ENCODE measurements around the gene SLC16A6. TPM values are rescaled to one million over a fixed set of nuclear protein-coding genes. Genes with fewer than 3 reads are reported as not detected.
A peak's percentile ranks its signal among the peaks of the same experiment; 100 is the strongest.

Gene SLC16A6
- total RNA-seq, 1 donor from 2014 or later: 3.4 TPM

DNA sequence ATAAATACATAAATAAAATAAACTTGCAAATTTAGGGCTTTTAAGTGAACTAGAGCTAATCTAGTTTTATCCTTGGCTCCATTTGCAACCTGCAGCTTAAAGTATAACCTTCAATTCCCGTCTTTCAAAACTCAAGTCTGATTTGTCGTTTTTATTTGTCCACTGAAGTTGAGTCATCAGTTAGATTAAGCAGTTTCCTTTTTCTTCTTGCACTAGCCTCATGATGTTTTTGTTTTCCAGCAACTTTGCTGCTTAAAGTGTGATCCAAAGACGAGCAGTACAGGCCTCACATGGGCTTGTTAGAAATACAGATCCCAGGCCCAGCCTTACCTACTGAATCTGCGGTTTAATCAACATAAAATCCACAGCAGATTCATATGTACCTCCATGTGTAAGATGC, 14.2 kb upstream of the SLC16A6 start:
- H3K36me3 Mint-ChIP-seq (ENCODE audit: low read depth): peaks cover 15% of the 10 kb centered on the region
- H3K4me3 Mint-ChIP-seq (ENCODE audit: low read depth): no peak overlapping the region
- no peak for DNase-seq (ENCODE audit: low spot score)
- intact Hi-C loops (cut with micrococcal nuclease): no loop called here
- no peak overlapping the region for H3K27ac Mint-ChIP-seq
- no peaks in the 10 kb centered on the region for H3K9me3 Mint-ChIP-seq
- H3K27me3 Mint-ChIP-seq (ENCODE audit: low read depth): no peaks in the 10 kb centered on the region
- peaks cover 14% of the 10 kb centered on the region for H3K4me1 Mint-ChIP-seq (ENCODE audit: low read depth)

DNA sequence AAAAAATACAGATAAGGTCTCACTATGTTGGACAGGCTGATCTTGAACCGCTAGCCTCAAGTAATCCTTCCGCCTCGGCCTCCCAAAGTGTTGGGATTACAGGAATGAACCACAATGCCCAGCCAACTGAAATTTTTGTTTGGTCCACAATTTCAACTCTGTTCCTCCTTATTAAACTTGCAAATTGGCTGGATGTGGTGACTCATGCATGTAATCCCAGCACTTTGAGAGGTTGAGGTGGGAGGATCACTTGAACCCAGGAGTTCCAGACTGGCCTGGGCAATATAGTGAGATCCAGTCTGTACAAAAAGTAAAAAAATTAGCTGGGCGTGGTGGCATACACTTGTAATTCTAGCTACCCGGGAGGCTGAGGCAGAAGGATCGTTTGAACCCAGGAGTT, 13.8 kb upstream of the SLC16A6 start:
- Mint-ChIP-seq H3K9me3 (no peaks in the 10 kb centered on the region), H3K27ac (no peak overlapping the region), H3K27me3 (ENCODE audit: low read depth) (no peaks in the 10 kb centered on the region), H3K4me1 (ENCODE audit: low read depth) (peaks cover 12% of the 10 kb centered on the region), H3K4me3 (ENCODE audit: low read depth) (no peak overlapping the region), H3K36me3 (ENCODE audit: low read depth) (peaks cover 15% of the 10 kb centered on the region)
- no peak for DNase-seq (ENCODE audit: low spot score)
- intact Hi-C loops (cut with micrococcal nuclease): no loop called here

DNA sequence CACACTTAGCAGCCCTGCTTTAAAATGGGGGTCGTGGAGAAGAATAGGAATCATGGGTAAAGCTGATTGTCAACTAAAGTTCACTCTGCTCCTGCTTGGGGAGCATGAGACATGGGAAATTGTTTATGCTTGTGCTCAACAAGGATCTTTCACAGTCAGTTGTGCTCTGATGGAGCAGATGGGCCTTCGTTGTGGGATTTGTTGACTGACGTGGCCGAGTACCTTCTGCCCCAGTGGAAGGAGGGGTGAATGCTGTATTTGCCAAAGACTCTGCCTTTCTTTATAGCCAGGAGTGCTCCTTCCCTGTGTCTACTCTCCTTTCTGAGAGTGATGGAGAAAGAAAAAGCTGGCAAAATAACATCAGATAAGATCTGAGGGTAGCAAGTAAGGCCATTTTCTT, 11.7 kb upstream of the SLC16A6 start:
- H3K27ac Mint-ChIP-seq: no peak overlapping the region
- DNase-seq (ENCODE audit: low spot score): no peak
- peaks cover 18% of the 10 kb centered on the region for H3K4me1 Mint-ChIP-seq (ENCODE audit: low read depth)
- peaks cover 9% of the 10 kb centered on the region for H3K36me3 Mint-ChIP-seq (ENCODE audit: low read depth)
- no peaks in the 10 kb centered on the region for H3K9me3 Mint-ChIP-seq
- H3K4me3 Mint-ChIP-seq (ENCODE audit: low read depth): no peak overlapping the region
- intact Hi-C loops (cut with micrococcal nuclease): no loop called here
- no peaks in the 10 kb centered on the region for H3K27me3 Mint-ChIP-seq (ENCODE audit: low read depth)

DNA sequence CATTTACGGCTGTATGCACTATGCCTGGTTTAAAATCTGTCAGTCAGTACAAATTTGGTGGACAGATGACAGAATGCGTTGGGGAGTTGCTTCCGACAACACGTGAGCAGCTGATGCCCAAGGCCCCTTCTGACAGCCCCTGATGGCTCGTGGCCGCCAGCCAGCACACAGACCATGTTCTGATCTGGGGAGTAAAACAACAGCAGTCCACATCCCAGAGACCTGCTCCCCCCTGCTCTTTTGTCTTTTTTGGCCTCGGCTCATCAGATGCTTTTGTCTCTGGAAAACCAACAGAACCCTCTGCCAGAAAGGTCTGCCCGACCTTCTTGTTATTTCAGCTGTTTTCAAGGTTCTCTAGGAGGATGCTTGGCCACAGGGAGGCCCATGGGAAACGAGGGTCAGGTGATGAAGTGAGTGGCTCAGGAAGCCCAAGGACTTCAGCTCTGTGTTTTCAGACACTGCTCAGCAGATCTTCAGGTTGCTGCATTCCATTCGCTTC, 11.2 kb upstream of the SLC16A6 start:
- no peaks in the 10 kb centered on the region for H3K9me3 Mint-ChIP-seq
- peaks cover 4% of the 10 kb centered on the region for H3K36me3 Mint-ChIP-seq (ENCODE audit: low read depth)
- intact Hi-C loops (cut with micrococcal nuclease): no loop called here
- DNase-seq (ENCODE audit: low spot score): no peak
- no peak overlapping the region for H3K4me3 Mint-ChIP-seq (ENCODE audit: low read depth)
- peaks cover 22% of the 10 kb centered on the region for H3K4me1 Mint-ChIP-seq (ENCODE audit: low read depth)
- no peaks in the 10 kb centered on the region for H3K27me3 Mint-ChIP-seq (ENCODE audit: low read depth)
- H3K27ac Mint-ChIP-seq: no peak overlapping the region

DNA sequence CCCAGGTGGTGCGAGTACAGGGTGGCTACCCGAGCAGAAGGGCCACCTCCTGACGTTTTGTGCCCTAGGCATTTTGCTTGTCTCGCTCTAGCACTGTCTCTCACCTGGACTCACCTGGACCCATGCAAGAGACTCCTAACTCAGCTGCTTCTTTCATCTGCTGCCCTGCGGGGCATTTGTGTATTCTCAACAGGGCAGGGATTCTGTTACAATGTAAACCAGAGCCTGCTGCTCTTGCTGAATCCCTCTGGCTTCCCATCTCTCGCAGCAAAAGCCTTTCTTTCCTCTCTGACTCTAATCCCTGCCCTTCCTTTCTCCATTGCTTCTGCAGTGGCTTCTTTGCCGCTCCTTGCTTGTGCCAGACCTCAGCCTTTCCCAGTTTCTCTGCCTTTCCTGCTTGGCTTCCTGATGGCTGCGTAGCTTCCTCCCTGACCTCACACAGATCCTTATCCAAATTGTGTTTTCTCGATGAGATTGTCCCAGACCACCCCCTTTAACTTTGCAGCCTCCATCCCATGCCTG, 10.6 kb upstream of the SLC16A6 start:
- DNase-seq (ENCODE audit: low spot score): no peak
- Mint-ChIP-seq H3K27ac (no peak overlapping the region), H3K4me3 (ENCODE audit: low read depth) (no peak overlapping the region), H3K9me3 (no peaks in the 10 kb centered on the region), H3K4me1 (ENCODE audit: low read depth) (peaks cover 28% of the 10 kb centered on the region), H3K27me3 (ENCODE audit: low read depth) (no peaks in the 10 kb centered on the region), H3K36me3 (ENCODE audit: low read depth) (no peaks in the 10 kb centered on the region)
- intact Hi-C loops (cut with micrococcal nuclease): no loop called here

DNA sequence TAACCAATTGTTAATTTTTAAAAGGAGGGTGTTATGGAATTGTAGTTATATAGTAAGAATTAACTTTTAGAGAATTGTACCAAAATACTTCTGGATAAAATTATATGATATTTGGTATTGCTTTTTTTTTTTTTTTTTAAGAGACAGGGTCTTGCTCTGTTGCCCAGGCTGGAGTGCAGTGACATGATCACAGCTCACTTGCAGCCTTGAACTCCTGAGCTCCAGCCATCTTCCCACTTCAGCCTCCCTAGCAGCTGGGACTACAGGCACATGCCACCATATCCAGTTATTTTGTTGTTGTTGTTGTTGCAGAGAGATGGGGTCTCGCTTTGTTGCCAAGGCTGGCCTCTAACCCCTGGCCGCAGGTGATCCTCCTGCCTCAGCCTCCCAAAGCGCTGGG, 8.9 kb upstream of the SLC16A6 start:
- Mint-ChIP-seq H3K27me3 (ENCODE audit: low read depth) (no peaks in the 10 kb centered on the region), H3K4me1 (ENCODE audit: low read depth) (peaks cover 37% of the 10 kb centered on the region), H3K36me3 (ENCODE audit: low read depth) (peaks cover 3% of the 10 kb centered on the region), H3K4me3 (ENCODE audit: low read depth) (no peak overlapping the region), H3K9me3 (no peaks in the 10 kb centered on the region), H3K27ac (no peak overlapping the region)
- DNase-seq (ENCODE audit: low spot score): no peak
- intact Hi-C loops (cut with micrococcal nuclease): loop anchor here (10.0 kb wide), 1 partner anchor 165 kb away; no protein-coding TSS in a partner anchor

DNA sequence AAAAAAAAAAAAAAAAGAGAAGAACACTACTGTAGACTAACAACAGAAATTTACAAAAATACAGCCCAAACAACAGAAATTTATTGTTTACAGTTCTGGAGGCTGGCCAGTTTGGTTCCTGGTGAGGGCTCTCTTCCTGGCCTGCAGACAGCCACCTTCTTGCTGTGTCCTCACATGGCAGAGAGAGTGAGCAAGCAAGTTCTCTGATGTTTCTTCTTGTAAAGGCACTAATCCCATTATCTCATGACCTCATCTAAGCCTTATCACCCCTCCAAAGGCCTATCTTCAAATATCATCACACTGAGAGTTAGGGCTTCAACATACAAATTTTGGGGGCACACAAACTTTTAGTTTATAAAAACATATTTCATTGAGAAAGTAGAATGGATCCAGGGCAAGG, 7.7 kb upstream of the SLC16A6 start:
- no peak for DNase-seq (ENCODE audit: low spot score)
- Mint-ChIP-seq H3K27ac (no peak overlapping the region), H3K27me3 (ENCODE audit: low read depth) (no peaks in the 10 kb centered on the region), H3K4me1 (ENCODE audit: low read depth) (peaks cover 43% of the 10 kb centered on the region), H3K4me3 (ENCODE audit: low read depth) (no peak overlapping the region), H3K36me3 (ENCODE audit: low read depth) (peaks cover 6% of the 10 kb centered on the region), H3K9me3 (no peaks in the 10 kb centered on the region)
- intact Hi-C loops (cut with micrococcal nuclease): loop anchor here (10.0 kb wide), 1 partner anchor 166 kb away; no protein-coding TSS in a partner anchor

DNA sequence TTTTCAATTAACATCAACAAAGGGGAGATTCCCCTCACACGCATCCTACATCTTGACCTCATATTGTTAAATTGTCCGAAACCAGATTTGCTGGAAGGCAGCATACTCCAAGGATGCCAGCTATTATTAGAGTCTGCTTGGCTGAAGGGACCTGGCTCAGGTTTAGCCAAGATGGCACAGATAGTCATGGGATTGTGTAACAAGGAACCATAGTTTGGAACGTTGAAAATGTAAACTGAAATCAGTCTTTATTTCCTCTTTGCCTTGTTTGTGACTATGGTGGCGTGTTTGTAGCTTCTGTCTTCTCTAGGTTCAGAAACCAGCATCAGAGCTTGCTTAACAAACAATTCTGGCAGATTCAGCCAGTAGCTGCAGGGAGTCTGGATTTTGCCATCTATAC, 6.3 kb upstream of the SLC16A6 start:
- peaks cover 6% of the 10 kb centered on the region for H3K36me3 Mint-ChIP-seq (ENCODE audit: low read depth)
- no peaks in the 10 kb centered on the region for H3K27me3 Mint-ChIP-seq (ENCODE audit: low read depth)
- intact Hi-C loops (cut with micrococcal nuclease): loop anchor here (2.0 to 10.0 kb wide), 2 partner anchors 14 to 168 kb away; no protein-coding TSS in a partner anchor
- peak overlapping the region; percentile 66 for H3K27ac Mint-ChIP-seq
- peaks cover 53% of the 10 kb centered on the region for H3K4me1 Mint-ChIP-seq (ENCODE audit: low read depth)
- H3K4me3 Mint-ChIP-seq (ENCODE audit: low read depth): peak overlapping the region; percentile 9
- no peak for DNase-seq (ENCODE audit: low spot score)
- H3K9me3 Mint-ChIP-seq: no peaks in the 10 kb centered on the region

DNA sequence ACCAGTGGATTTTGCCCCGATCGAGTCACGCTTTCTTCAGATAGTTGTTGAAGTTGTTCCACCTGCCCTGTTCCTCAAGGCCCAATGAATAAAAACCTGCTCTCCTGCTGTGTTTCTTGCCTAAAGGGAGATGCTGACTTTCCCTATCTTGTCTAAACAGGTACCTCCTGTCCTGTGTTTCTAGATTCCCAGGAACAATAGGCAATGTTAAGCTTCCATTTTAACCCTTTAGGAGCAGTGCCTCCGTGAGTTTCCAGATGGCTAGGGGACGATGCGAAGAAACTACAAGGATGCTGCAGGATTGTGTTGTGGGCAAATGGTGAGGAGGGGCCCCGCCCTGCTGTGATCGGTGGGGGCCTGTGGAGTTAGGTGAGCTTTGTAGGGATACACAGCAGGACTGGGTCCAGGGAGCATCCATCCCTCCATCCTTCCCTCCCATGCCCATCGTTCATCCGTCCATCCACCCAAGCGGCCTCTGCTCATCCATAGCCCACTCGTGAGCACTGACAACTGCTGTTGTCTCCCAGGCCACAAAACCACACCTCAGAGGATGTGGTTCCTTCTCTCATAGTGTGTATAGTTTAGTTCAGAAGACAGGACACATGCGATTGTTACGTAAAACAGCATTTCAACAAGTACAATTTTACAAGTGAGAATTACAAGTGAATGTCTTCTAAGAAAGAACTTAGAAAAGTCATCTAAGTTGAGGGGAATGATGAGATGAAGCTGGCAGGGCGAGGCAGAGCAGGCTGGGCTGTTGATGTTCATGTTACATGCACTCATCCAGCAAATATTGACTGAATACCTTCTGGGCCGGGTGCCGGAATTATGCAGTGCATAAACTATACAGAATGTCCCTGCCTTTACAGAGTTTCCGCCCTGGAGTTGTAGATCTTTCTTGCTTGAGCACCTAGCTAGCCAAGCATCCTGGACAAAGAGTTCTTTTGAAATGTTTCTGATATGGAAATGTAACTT, 5.6 kb upstream of the SLC16A6 start:
- H3K4me3 Mint-ChIP-seq (ENCODE audit: low read depth): peak overlapping the region; percentile 43
- intact Hi-C loops (cut with micrococcal nuclease): loop anchor here (1.0 to 10.0 kb wide), 4 partner anchors 14 to 168 kb away; no protein-coding TSS in a partner anchor
- peak overlapping the region; percentile 66 for H3K27ac Mint-ChIP-seq
- H3K27me3 Mint-ChIP-seq (ENCODE audit: low read depth): no peaks in the 10 kb centered on the region
- H3K9me3 Mint-ChIP-seq: no peaks in the 10 kb centered on the region
- peaks cover 48% of the 10 kb centered on the region for H3K4me1 Mint-ChIP-seq (ENCODE audit: low read depth)
- peak; percentile 69 for DNase-seq (ENCODE audit: low spot score)
- peaks cover 6% of the 10 kb centered on the region for H3K36me3 Mint-ChIP-seq (ENCODE audit: low read depth)

DNA sequence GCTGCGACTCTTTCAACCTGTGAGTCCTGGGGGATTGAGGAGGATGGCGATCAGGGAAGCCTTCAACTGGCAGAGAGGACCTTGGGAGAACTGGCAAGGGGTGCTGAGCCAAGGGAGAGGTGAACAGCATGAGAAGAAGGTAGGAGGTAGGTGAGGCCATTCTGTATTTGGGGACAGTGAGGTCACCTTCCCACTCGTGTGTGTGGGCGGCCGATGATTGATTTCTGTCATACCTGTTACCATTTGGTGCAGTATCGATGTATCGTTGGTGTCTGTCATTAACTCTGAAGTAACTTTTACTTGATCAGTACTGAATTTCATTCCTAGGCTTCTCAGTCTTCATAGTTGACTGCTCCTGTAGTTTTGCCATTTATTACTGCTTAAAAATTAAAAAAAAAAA, 4.2 kb upstream of the SLC16A6 start:
- H3K36me3 Mint-ChIP-seq (ENCODE audit: low read depth): peaks cover 6% of the 10 kb centered on the region
- no peaks in the 10 kb centered on the region for H3K9me3 Mint-ChIP-seq
- no peak for DNase-seq (ENCODE audit: low spot score)
- intact Hi-C loops (cut with micrococcal nuclease): loop anchor here (10.0 kb wide), 1 partner anchor 170 kb away; no protein-coding TSS in a partner anchor
- no peak overlapping the region for H3K4me3 Mint-ChIP-seq (ENCODE audit: low read depth)
- peaks cover 52% of the 10 kb centered on the region for H3K4me1 Mint-ChIP-seq (ENCODE audit: low read depth)
- H3K27ac Mint-ChIP-seq: no peak overlapping the region
- no peaks in the 10 kb centered on the region for H3K27me3 Mint-ChIP-seq (ENCODE audit: low read depth)

DNA sequence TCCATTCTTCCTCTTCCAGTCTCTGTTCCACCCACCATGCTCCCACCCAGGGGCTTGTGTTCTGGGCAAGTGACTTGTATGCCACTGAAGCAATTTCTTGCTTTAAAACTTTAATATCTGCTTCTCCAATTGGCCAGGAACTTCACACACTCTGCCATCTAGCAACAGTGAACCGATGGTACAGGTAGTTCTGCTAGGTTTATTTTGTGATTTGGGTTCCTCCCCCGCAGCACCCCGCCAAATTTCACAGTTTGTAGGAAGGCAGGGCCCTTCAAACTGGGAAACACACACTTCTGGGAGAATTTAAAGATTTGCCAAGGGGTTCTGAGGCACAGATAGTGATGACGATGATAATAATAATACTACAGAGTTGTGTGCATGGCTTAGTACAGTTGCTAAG, 3.7 kb upstream of the SLC16A6 start:
- H3K36me3 Mint-ChIP-seq (ENCODE audit: low read depth): peaks cover 6% of the 10 kb centered on the region
- H3K4me1 Mint-ChIP-seq (ENCODE audit: low read depth): peaks cover 56% of the 10 kb centered on the region
- no peak overlapping the region for H3K4me3 Mint-ChIP-seq (ENCODE audit: low read depth)
- no peak overlapping the region for H3K27ac Mint-ChIP-seq
- H3K9me3 Mint-ChIP-seq: no peaks in the 10 kb centered on the region
- intact Hi-C loops (cut with micrococcal nuclease): loop anchor here (5.0 to 10.0 kb wide), 3 partner anchors 47 to 170 kb away; partner anchors contain the start of gene AMZ2
- DNase-seq (ENCODE audit: low spot score): no peak
- no peaks in the 10 kb centered on the region for H3K27me3 Mint-ChIP-seq (ENCODE audit: low read depth)

DNA sequence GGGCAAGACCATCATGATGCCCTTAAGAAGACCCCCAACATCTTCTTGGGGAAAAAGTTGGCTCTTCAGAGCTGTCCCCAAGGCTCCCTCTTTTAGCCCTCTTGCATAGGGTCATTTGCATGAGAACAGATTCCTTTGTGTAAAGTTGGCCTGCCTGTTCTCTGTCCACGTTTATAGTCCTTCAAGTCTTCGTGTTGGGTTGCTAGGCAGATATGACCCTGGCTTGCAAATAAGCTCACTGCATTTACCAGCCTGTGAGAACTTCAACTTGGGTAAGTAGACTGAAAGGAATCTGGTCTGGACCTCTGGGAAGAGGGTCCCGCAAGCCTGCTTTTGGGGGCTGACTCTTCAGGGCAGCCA, 3.2 kb upstream of the SLC16A6 start:
- no peak overlapping the region for H3K27ac Mint-ChIP-seq
- peaks cover 60% of the 10 kb centered on the region for H3K4me1 Mint-ChIP-seq (ENCODE audit: low read depth)
- intact Hi-C loops (cut with micrococcal nuclease): loop anchor here (5.0 to 10.0 kb wide), 3 partner anchors 47 to 171 kb away; partner anchors contain the start of gene AMZ2
- no peaks in the 10 kb centered on the region for H3K9me3 Mint-ChIP-seq
- H3K27me3 Mint-ChIP-seq (ENCODE audit: low read depth): no peaks in the 10 kb centered on the region
- no peak overlapping the region for H3K4me3 Mint-ChIP-seq (ENCODE audit: low read depth)
- no peak for DNase-seq (ENCODE audit: low spot score)
- H3K36me3 Mint-ChIP-seq (ENCODE audit: low read depth): peaks cover 6% of the 10 kb centered on the region

Data from activated T-helper 2 cell treated with anti-CD3 and anti-CD28 coated beads, Interferon-gamma antibody, Interleukin-2, Interleukin-4, amounts not matched to agents 10 μg/mL and 5 μg/mL and 100 μg/mL, durations not matched to agents 14 hours and 24 hours and 36 hours (primary cell).